HepG2 (cell line): Measurements from ENCODE around the gene PLET1. TPM values are rescaled to one million over a fixed set of nuclear protein-coding genes. Genes with fewer than 3 reads are reported as not detected.
A peak's percentile ranks its signal among the peaks of the same experiment; 100 is the strongest.

ENCODE experiments used
- ATAC-seq: fragments of 200-7000 bp; cut with Tn5 transposase; 3 replicates; pipeline ENCODE4 v1.9.1; 2020; ENCODE audit warnings: mild to moderate bottlenecking, moderate library complexity
- BruUV-seq: library from RNA; stranded (reverse); fragments of 400-500 nt; replicated peaks from 2 replicates; lab custom pipeline; 2021; lab: Mats Ljungman, UMichigan
- CTCF ChIA-PET: fragments of 300-600 bp; formaldehyde crosslinking; extraction: SDS; loops from one replicate; lab custom pipeline; 2021; ENCODE audit warnings: low total read pairs, inconsistent platforms, low intra/inter-chr PET ratio; lab: Yijun Ruan, JAX
- POLR2A ChIA-PET: fragments of 350-600 bp; sonication (Branson Sonifier 250); formaldehyde crosslinking; loops from one replicate; lab custom pipeline; 2020; ENCODE audit warnings: antibody characterized with exemption, inconsistent platforms; lab: Yijun Ruan, JAX
- DNase-seq: peaks from one replicate; pipeline ENCODE4 v3.0.0-alpha.2; 2015; ENCODE audit warnings: low spot score
- FAIRE-seq: peaks from 3 replicates; lab custom pipeline; 2011; peaks lifted over from hg19 to GRCh38; lab: Jason Lieb, UNC
- H2AFZ ChIP-seq: one replicate; pipeline ENCODE4 v1.6.1; 2011; ENCODE audit warnings: low read length, inconsistent platforms
- H3K27ac ChIP-seq: fragments of 300-600 bp; 3 replicates; pipeline ENCODE4 v1.8.0; 2011; ENCODE audit warnings: mixed run types, mild to moderate bottlenecking, mixed read lengths, low read length, inconsistent platforms; ENCODE audit not compliant: insufficient read depth; ENCODE audit errors: extremely low read length
- H3K27me3 ChIP-seq, 2 experiments: fragments of 200-600 bp in 1 of 2; 2 replicates in 1 of 2; 3 replicates in 1 of 2; pipeline versions ENCODE4 v1.6.0 to v1.8.0; 2011; ENCODE audit warnings: low read length in 2 of 2, mild to moderate bottlenecking in 2 of 2, moderate library complexity in 2 of 2, inconsistent platforms in 1 of 2; ENCODE audit not compliant: insufficient read depth in 2 of 2, control insufficient read depth in 1 of 2
- H3K36me3 ChIP-seq, 2 experiments: fragments of 200-600 bp in 1 of 2; replicated peaks in 1 of 2; 2 replicates in 1 of 2; 3 replicates in 1 of 2; pipeline versions ENCODE4 v1.5.1 to v1.8.0; 2011; ENCODE audit warnings: low read length in 2 of 2, inconsistent platforms in 1 of 2; ENCODE audit not compliant: insufficient read depth in 2 of 2, control insufficient read depth in 1 of 2
- H3K4me1 ChIP-seq: 2 replicates; pipeline ENCODE4 v1.5.1; 2012; ENCODE audit warnings: low read length, inconsistent platforms; ENCODE audit not compliant: insufficient read depth
- H3K4me2 ChIP-seq: 2 replicates; pipeline ENCODE4 v1.6.0; 2011; ENCODE audit warnings: low read depth, low read length, inconsistent platforms
- H3K4me3 ChIP-seq, 3 experiments: fragments of 200-600 bp in 1 of 3; sonication (generic), shearing (Covaris generic) in 1 of 3; replicated peaks in 1 of 3; 2 replicates each; pipeline ENCODE4 v1.5.1; 2011 to 2016; ENCODE audit warnings: low read length in 3 of 3, inconsistent platforms in 2 of 3, low read depth in 2 of 3, mild to moderate bottlenecking in 2 of 3, control low read depth in 1 of 3, mixed read lengths in 1 of 3; ENCODE audit not compliant: insufficient read depth in 1 of 3
- H3K79me2 ChIP-seq: one replicate; pipeline ENCODE4 v1.6.1; 2011; ENCODE audit warnings: low read length, inconsistent platforms; ENCODE audit not compliant: insufficient read depth
- H3K9ac ChIP-seq: 2 replicates; pipeline ENCODE4 v1.6.0; 2011; ENCODE audit warnings: mild to moderate bottlenecking, low read depth, low read length, inconsistent platforms; ENCODE audit not compliant: insufficient read depth
- H3K9me3 ChIP-seq: 2 replicates; pipeline ENCODE4 v1.5.1; 2012; ENCODE audit warnings: mild to moderate bottlenecking, low read length
- H4K20me1 ChIP-seq: 2 replicates; pipeline ENCODE4 v1.6.0; 2011; ENCODE audit warnings: inconsistent platforms, mild to moderate bottlenecking, low read length, moderate library complexity; ENCODE audit not compliant: insufficient read depth
- ATAD3A ChIP-seq: sonication (generic); formaldehyde crosslinking; IDR thresholded peaks from 2 replicates; pipeline ENCODE4 v1.4.0; 2020; ENCODE audit warnings: missing genetic modification reagents
- ELF3 ChIP-seq: IDR thresholded peaks from 2 replicates; pipeline ENCODE4 v1.6.1; 2016; ENCODE audit warnings: missing genetic modification reagents, missing compliant biosample characterization
- ETV6 ChIP-seq: sonication (generic); formaldehyde crosslinking; conservative IDR thresholded peaks from 2 replicates; pipeline ENCODE4 v1.4.0; 2020; ENCODE audit warnings: missing genetic modification reagents
- GFI1 ChIP-seq: sonication (generic); formaldehyde crosslinking; IDR thresholded peaks from 2 replicates; pipeline ENCODE4 v1.5.0; 2020; ENCODE audit warnings: missing genetic modification reagents, mild to moderate bottlenecking, borderline replicate concordance
- KAT8 ChIP-seq: IDR thresholded peaks from 2 replicates; pipeline ENCODE4 v1.6.1; 2016; ENCODE audit warnings: missing genetic modification reagents, missing compliant biosample characterization
- KDM3A ChIP-seq: IDR thresholded peaks from 2 replicates; pipeline ENCODE4 v1.6.1; 2018; ENCODE audit warnings: low read depth, missing compliant biosample characterization
- MED1 ChIP-seq: sonication (generic); formaldehyde crosslinking; IDR thresholded peaks from 2 replicates; pipeline ENCODE4 v1.4.0; 2020; ENCODE audit warnings: missing genetic modification reagents
- MEF2D ChIP-seq: sonication (generic); formaldehyde crosslinking; IDR thresholded peaks from 2 replicates; pipeline ENCODE4 v1.5.1; 2020; ENCODE audit warnings: mild to moderate bottlenecking, missing genetic modification reagents
- MYNN ChIP-seq: sonication (generic); formaldehyde crosslinking; IDR thresholded peaks from 2 replicates; pipeline ENCODE4 v1.4.0; 2020; ENCODE audit warnings: mild to moderate bottlenecking, low read depth, missing genetic modification reagents
- NCOA2 ChIP-seq: sonication (generic); formaldehyde crosslinking; IDR thresholded peaks from 2 replicates; pipeline ENCODE4 v1.8.0; 2022; ENCODE audit warnings: inconsistent platforms
- PCBP1 ChIP-seq: fragments of 200-400 bp; formaldehyde crosslinking; IDR thresholded peaks from 2 replicates; pipeline ENCODE4 v1.6.1; 2017; ENCODE audit warnings: mild to moderate bottlenecking, low read depth, low read length, borderline replicate concordance
- POLR2AphosphoS2 ChIP-seq: IDR thresholded peaks from 2 replicates; pipeline ENCODE4 v1.6.1; 2011; ENCODE audit warnings: low read depth, low read length, improper control_type of control experiment
- POLR2G ChIP-seq: fragments of 200-400 bp; formaldehyde crosslinking; IDR thresholded peaks from 2 replicates; pipeline ENCODE4 v1.6.1; 2018; ENCODE audit warnings: mild to moderate bottlenecking, low read depth, low read length, moderate library complexity
- RFX5 ChIP-seq: IDR thresholded peaks from 2 replicates; pipeline ENCODE4 v1.6.1; 2011; ENCODE audit warnings: low read depth, low read length, improper control_type of control experiment
- RFXAP ChIP-seq: sonication (generic); formaldehyde crosslinking; IDR thresholded peaks from 2 replicates; pipeline ENCODE4 v1.4.0; 2020; ENCODE audit warnings: missing genetic modification reagents, borderline replicate concordance
- RXRB ChIP-seq: IDR thresholded peaks from 2 replicates; pipeline ENCODE4 v1.6.1; 2016; ENCODE audit warnings: borderline replicate concordance, missing genetic modification reagents, missing compliant biosample characterization
- SMAD9 ChIP-seq: sonication (generic); formaldehyde crosslinking; IDR thresholded peaks from 2 replicates; pipeline ENCODE4 v1.5.1; 2020; ENCODE audit warnings: mild to moderate bottlenecking, missing genetic modification reagents
- SOX13 ChIP-seq, 3 experiments: fragments of 450-650 bp in 1 of 3; sonication (generic) in 1 of 3; formaldehyde crosslinking in 1 of 3; IDR thresholded peaks in 2 of 3; conservative IDR thresholded peaks in 1 of 3; 2 replicates each; pipeline versions ENCODE4 v1.5.0 to v1.6.1; 2016 to 2020; ENCODE audit warnings: antibody characterized with exemption in 1 of 3, mild to moderate bottlenecking in 1 of 3, missing compliant biosample characterization in 1 of 3, missing genetic modification reagents in 1 of 3, moderate library complexity in 1 of 3
- SUZ12 ChIP-seq: fragments of 150-350 bp; IDR thresholded peaks from 2 replicates; pipeline ENCODE4 v1.6.1; 2014; ENCODE audit warnings: low read depth, low read length
- ZEB1 ChIP-seq: IDR thresholded peaks from 2 replicates; pipeline ENCODE4 v1.6.1; 2012; ENCODE audit warnings: mild to moderate bottlenecking, low read depth, inconsistent platforms; ENCODE audit not compliant: insufficient replicate concordance
- ZGPAT ChIP-seq: IDR thresholded peaks from 2 replicates; pipeline ENCODE4 v1.6.1; 2016; ENCODE audit warnings: mild to moderate bottlenecking
- ZNF501 ChIP-seq: sonication (generic); formaldehyde crosslinking; IDR thresholded peaks from 2 replicates; pipeline ENCODE4 v1.5.1; 2020; ENCODE audit warnings: mild to moderate bottlenecking, moderate library complexity, missing genetic modification reagents
- ZNF614 ChIP-seq: IDR thresholded peaks from 2 replicates; pipeline ENCODE4 v1.6.1; 2018; ENCODE audit warnings: missing biosample characterization, missing genetic modification reagents, inconsistent platforms, borderline replicate concordance
- ZNF879 ChIP-seq: sonication (generic); formaldehyde crosslinking; IDR thresholded peaks from 2 replicates; pipeline ENCODE4 v1.8.1; 2023; ENCODE audit warnings: missing genetic modification reagents
- ZNF891 ChIP-seq: sonication (generic); formaldehyde crosslinking; IDR thresholded peaks from 2 replicates; pipeline ENCODE4 v1.5.0; 2020; ENCODE audit warnings: mild to moderate bottlenecking, missing genetic modification reagents
- WGBS: methylation state at CpG from one replicate; pipeline ENCODE4 v1.1.6; 2017; ENCODE audit warnings: low lambda C conversion rate; 5-methylcytosine and 5-hydroxymethylcytosine counted together
- in situ Hi-C: cut with HindIII; loops from 2 replicates; pipeline ENCODE4 v1.10.0; 2017; ENCODE audit warnings: low pct_unique_long_range_greater_than_20kb; ENCODE audit not compliant: extremely low pct_ligation_motif_present
- intact Hi-C: fragments of 100-400 bp; cut with micrococcal nuclease; formaldehyde crosslinking; loops from one replicate; pipeline ENCODE4 v1.10.0; 2022; ENCODE audit not compliant: unreplicated experiment
- polyA plus RNA-seq, 8 experiments: library from polyadenylated mRNA; depleted of rRNA in 3 of 8; stranded (reverse) in 7 of 8; unstranded in 1 of 8; fragments of >200 nt; fragmentation: Illumina TruSeq in 4 of 8; extraction: Trizol in 4 of 8; gene quantifications; 2 replicates each; pipeline versions ENCODE4 v1.2.1 to v1.2.3, GENCODE V29; 2011 to 2016; ENCODE audit warnings: low read depth in 4 of 8, missing spikeins in 1 of 8, mixed read lengths in 1 of 8; ENCODE audit not compliant: insufficient read depth in 1 of 8
- total RNA-seq, 5 experiments: library from RNA; depleted of rRNA; stranded (reverse); fragments of >200 nt; fragmentation: Illumina TruSeq; extraction: Trizol; gene quantifications; 2 replicates each; pipeline ENCODE4 v1.2.3, GENCODE V29; 2016; ENCODE audit warnings: low read depth in 1 of 5

Gene PLET1
- total and polyA plus RNA-seq, 2 of the 13 experiments (the other 11 are each of a cell fraction or from before 2014, with no cell fraction given) = not detected

DNA sequence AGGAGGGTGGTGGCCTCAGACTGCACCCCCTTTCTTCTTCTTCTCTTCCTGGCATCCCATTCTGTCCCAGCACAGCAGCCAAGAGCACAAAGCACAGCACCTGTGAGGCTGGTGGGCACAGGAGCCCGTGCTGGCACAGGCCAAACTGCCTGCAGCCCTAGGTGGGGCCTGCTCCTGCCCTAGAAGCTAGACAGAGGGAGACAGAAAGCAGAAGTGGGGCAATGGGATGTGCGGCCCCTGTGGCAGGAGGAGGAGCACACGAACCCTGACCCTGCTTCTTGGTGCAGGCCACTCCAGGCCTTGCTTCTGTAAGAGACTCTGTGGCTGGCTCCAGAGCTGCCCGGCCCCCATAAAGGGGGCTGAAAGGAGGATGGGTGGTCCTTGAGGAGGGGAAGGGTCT, 38.4 kb downstream of the PLET1 start (continued):
- TF ChIP-seq ZNF614 (CRISPR knock-in tag) (no peak), ZNF891 (peak; percentile 22; the same call in 1 of the 2 replicates), KDM3A (CRISPR knock-in tag) (no peak), SUZ12 (no peak), ZNF879 (CRISPR knock-in tag) (no peak), POLR2G (no peak), ETV6 (CRISPR knock-in tag) (no peak), MYNN (CRISPR knock-in tag) (no peak), ATAD3A (CRISPR knock-in tag) (no peak), ZNF501 (CRISPR knock-in tag) (0 out of 2 replicates have a peak, but pooled peaks have one; percentile 19), NCOA2 (CRISPR knock-in tag) (no peak), SMAD9 (CRISPR knock-in tag) (no peak), MEF2D (CRISPR knock-in tag) (no peak)
- TF ChIP-seq, all 625 proteins: peak for 7

DNA sequence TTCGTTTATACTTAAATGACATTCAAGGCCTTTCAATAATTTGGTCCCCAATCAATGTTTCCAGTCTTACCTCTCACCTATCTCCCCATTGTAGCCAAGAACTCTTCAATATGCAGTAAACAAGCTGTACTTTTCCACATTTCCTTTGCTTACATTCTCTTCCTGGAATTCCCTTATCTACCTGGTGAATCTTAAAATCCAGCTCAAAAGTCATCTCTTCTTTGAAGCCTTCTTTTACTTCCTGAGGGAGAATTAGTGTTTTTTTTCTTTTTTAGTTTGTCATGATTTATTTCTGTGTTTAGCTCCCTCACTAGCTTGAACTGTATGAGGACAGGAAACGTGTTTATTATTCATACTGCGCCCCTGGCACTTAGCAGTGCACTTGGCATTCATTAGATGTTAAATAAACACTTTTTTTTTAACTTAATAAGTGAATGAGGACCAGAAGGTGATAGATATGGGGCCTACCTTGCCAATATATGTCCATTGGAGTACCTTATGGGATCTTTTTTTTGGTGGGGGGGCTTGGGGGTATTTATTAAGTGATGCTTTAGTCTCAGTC, 39.3 kb downstream of the PLET1 start:
- peak overlapping the region; percentile 63 for H3K4me2 ChIP-seq
- intact Hi-C loops (loop anchor here (10.0 kb wide), 1 partner anchor 573 kb away; no protein-coding TSS in a partner anchor), in situ Hi-C loops (loop anchor here (5.0 to 10.0 kb wide), 2 partner anchors 61 to 233 kb away; no protein-coding TSS in a partner anchor)
- BruUV-seq = no TSS peak
- POLR2A ChIA-PET = interaction anchor here (0.9 to 1.4 kb wide), 2 partner anchors 59 to 64 kb away, joined by 3 to 5 read pairs; no protein-coding TSS in a partner anchor
- DNase-seq (no peak), ATAC-seq (no peak), FAIRE-seq (peak; percentile 12)
- H2AFZ ChIP-seq = peak overlapping the region; percentile 69
- WGBS = 11% methylated on average over 3 of the region's 3 CpGs
- CTCF ChIA-PET = interaction anchor here (6.4 kb wide), 1 partner anchor 59 kb away, joined by 128 read pairs; no protein-coding TSS in a partner anchor
- H3K4me3 ChIP-seq = no peak overlapping the region; a peak in 1 of 6 replicates
- no peaks in the 10 kb centered on the region for H3K27me3 ChIP-seq
- H4K20me1 ChIP-seq = no peaks in the 10 kb centered on the region
- H3K9ac ChIP-seq = peak overlapping the region; percentile 30; the same call in 1 of the 2 replicates
- no peaks in the 10 kb centered on the region for H3K79me2 ChIP-seq
- H3K4me1 ChIP-seq = peaks cover 46% of the 10 kb centered on the region
- no peak overlapping the region for H3K27ac ChIP-seq
- no peaks in the 10 kb centered on the region for H3K36me3 ChIP-seq
- no peaks in the 10 kb centered on the region for H3K9me3 ChIP-seq
- TF ChIP-seq ELF3 (CRISPR knock-in tag) = peak; percentile 23; the same call in 1 of the 2 replicates
- no peak for TF ChIP-seq RFXAP (CRISPR knock-in tag)
- no peak for TF ChIP-seq PCBP1
- TF ChIP-seq NCOA2 (CRISPR knock-in tag) = peak; percentile 65; the same call in 1 of the 2 replicates
- peak; percentile 63 for TF ChIP-seq ZEB1
- no peak for TF ChIP-seq RFX5
- TF ChIP-seq POLR2AphosphoS2 = no peak
- TF ChIP-seq GFI1 (CRISPR knock-in tag) = peak; percentile 46; the same call in 1 of the 2 replicates
- no peak for TF ChIP-seq SOX13 (IDR thresholded peaks at IDR 0.05)
- TF ChIP-seq SOX13 (CRISPR knock-in tag; conservative IDR thresholded peaks at IDR 0.05 in 1 of 2, IDR thresholded peaks at IDR 0.05 in 1 of 2) = peak in 1 of 2 experiments; percentile 46; a peak in 1 of 4 replicates
- peak; percentile 54; the same call in 1 of the 2 replicates for TF ChIP-seq RXRB (CRISPR knock-in tag)
- peak; percentile 21; the same call in 1 of the 2 replicates for TF ChIP-seq KAT8 (CRISPR knock-in tag)
- TF ChIP-seq MED1 (CRISPR knock-in tag) = no peak
- 0 out of 2 replicates have a peak, but pooled peaks have one; percentile 28 for TF ChIP-seq ZGPAT (CRISPR knock-in tag)
